HL-60 (cell line): Measurements from ENCODE around the gene PPP3CA.

ENCODE experiments used
- GABPA ChIP-seq: IDR thresholded peaks from 2 replicates; pipeline ENCODE4 v1.6.1; 2012; ENCODE audit warnings: low read depth
- POLR2AphosphoS5 ChIP-seq: IDR thresholded peaks from 2 replicates; pipeline ENCODE4 v1.6.1; 2012; ENCODE audit warnings: low read depth
- SPI1 ChIP-seq: IDR thresholded peaks from 2 replicates; pipeline ENCODE4 v1.6.1; 2012; ENCODE audit warnings: low read depth, mild to moderate bottlenecking, borderline replicate concordance
- TF ChIP-seq, protein P1 (sequence below): IDR thresholded peaks from one replicate; pipeline ENCODE4 v1.5.1; 2011; ENCODE audit warnings: low read length, control low read depth, inconsistent platforms; ENCODE audit not compliant: insufficient read depth
- TF ChIP-seq, protein P2 (sequence below): IDR thresholded peaks from 2 replicates; pipeline ENCODE4 v1.6.1; 2012; ENCODE audit warnings: low read depth; ENCODE audit not compliant: insufficient replicate concordance

DNA sequence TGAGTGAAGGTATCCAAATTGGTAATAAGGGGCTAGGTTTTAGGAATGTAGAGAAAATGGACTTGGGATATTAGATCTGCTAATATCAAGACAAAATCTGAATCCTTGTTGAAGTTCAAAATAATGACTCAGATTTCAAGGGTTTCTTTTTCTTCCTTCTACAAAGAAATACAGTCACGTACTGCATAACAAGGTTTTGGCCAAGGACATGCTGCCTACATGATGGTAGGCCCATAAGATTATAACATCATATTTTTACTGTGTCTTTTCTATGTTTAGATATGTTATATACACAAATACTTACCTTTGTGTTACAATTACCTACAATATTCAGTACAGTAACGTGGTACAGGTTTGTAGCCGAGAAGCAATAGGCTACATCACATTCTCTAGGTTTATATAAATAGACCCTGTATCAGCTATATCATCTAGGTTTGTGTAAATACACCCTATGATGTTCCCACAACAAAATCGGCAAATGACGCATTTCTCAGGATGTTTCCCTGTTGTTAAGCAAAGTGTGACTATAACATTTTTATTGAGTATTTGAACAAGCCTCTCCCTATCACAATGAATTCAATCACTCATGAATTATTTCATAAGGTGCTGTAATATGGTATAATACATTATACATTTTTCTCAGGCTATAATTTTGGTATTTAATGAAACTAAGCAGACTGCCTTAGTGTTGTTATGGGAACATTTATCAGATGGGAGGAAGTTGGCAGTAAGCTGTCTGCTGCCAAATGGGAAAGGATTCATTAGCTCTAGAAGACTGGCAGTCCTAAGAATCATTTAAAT, 186.3 kb downstream of the PPP3CA start:
- TF ChIP-seq, protein P1, sequence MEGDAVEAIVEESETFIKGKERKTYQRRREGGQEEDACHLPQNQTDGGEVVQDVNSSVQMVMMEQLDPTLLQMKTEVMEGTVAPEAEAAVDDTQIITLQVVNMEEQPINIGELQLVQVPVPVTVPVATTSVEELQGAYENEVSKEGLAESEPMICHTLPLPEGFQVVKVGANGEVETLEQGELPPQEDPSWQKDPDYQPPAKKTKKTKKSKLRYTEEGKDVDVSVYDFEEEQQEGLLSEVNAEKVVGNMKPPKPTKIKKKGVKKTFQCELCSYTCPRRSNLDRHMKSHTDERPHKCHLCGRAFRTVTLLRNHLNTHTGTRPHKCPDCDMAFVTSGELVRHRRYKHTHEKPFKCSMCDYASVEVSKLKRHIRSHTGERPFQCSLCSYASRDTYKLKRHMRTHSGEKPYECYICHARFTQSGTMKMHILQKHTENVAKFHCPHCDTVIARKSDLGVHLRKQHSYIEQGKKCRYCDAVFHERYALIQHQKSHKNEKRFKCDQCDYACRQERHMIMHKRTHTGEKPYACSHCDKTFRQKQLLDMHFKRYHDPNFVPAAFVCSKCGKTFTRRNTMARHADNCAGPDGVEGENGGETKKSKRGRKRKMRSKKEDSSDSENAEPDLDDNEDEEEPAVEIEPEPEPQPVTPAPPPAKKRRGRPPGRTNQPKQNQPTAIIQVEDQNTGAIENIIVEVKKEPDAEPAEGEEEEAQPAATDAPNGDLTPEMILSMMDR, result no peak
- TF ChIP-seq, protein P2, sequence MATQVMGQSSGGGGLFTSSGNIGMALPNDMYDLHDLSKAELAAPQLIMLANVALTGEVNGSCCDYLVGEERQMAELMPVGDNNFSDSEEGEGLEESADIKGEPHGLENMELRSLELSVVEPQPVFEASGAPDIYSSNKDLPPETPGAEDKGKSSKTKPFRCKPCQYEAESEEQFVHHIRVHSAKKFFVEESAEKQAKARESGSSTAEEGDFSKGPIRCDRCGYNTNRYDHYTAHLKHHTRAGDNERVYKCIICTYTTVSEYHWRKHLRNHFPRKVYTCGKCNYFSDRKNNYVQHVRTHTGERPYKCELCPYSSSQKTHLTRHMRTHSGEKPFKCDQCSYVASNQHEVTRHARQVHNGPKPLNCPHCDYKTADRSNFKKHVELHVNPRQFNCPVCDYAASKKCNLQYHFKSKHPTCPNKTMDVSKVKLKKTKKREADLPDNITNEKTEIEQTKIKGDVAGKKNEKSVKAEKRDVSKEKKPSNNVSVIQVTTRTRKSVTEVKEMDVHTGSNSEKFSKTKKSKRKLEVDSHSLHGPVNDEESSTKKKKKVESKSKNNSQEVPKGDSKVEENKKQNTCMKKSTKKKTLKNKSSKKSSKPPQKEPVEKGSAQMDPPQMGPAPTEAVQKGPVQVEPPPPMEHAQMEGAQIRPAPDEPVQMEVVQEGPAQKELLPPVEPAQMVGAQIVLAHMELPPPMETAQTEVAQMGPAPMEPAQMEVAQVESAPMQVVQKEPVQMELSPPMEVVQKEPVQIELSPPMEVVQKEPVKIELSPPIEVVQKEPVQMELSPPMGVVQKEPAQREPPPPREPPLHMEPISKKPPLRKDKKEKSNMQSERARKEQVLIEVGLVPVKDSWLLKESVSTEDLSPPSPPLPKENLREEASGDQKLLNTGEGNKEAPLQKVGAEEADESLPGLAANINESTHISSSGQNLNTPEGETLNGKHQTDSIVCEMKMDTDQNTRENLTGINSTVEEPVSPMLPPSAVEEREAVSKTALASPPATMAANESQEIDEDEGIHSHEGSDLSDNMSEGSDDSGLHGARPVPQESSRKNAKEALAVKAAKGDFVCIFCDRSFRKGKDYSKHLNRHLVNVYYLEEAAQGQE, result no peak
- TF ChIP-seq POLR2AphosphoS5 (no peak), SPI1 (no peak), GABPA (no peak)
